ENCODE results near the gene ELMO1.

Gene ELMO1

GRCh38 chr7:37385787-37386186 lies 62.9 kb downstream of the ELMO1 start:
- Histone ChIP-seq H3K4me1 (ENCODE audit: control extremely low read depth in 1 of 4, control insufficient read depth in 4 of 4, insufficient read depth in 4 of 4, low read length in 3 of 4) (peaks cover 10 to 50% (median 39%) of the 10 kb centered on the region in 4 experiments), H3K4me3 (ENCODE audit: control insufficient read depth in 1 of 7, extremely low read depth in 1 of 7, insufficient read depth in 4 of 7, low read depth in 2 of 7, low read length in 6 of 7) (no peak overlapping the region), H3K27me3 (replicated peaks in 2 of 5; ENCODE audit: control insufficient read depth in 4 of 5, insufficient read depth in 5 of 5, low read length in 4 of 5) (no peaks in the 10 kb centered on the region), H3K9me3 (ENCODE audit: control extremely low read depth in 1 of 5, control insufficient read depth in 4 of 5, insufficient read depth in 2 of 5, low read depth in 1 of 5, low read length in 4 of 5) (peaks cover 0 to 1% (median 0%) of the 10 kb centered on the region in 5 experiments), H3K36me3 (ENCODE audit: control insufficient read depth in 4 of 4, insufficient read depth in 4 of 4, low read length in 3 of 4) (peaks cover 0 to 3% (median 0%) of the 10 kb centered on the region in 4 experiments), H3K27ac (ENCODE audit: insufficient read depth in 1 of 2, low read depth in 1 of 2, low read length in 2 of 2, poor library complexity in 1 of 2, severe bottlenecking in 2 of 2) (no peak overlapping the region)
- POLR2A ChIA-PET = no interaction called here
- CTCF ChIA-PET = interaction anchor here (0.8 to 1.8 kb wide), 8 partner anchors 8 to 64 kb away, joined by 3 to 6 read pairs (median 4); no protein-coding TSS in a partner anchor
- 15% methylated on average over 6 of the region's 6 CpGs for WGBS (ENCODE audit: insufficient coverage)
- peak in 2 of 3 donors; percentile 87 for DNase-seq

GRCh38 chr7:37382546-37383088 lies 66.0 kb downstream of the ELMO1 start:
- ChIA-PET CTCF (no interaction called here), POLR2A (no interaction called here)
- 40% methylated on average over 1 of the region's 1 CpG for WGBS (ENCODE audit: insufficient coverage)
- H3K9me3 ChIP-seq (ENCODE audit: control extremely low read depth in 1 of 5, control insufficient read depth in 4 of 5, insufficient read depth in 2 of 5, low read depth in 1 of 5, low read length in 4 of 5) = peaks cover 0 to 3% (median 2%) of the 10 kb centered on the region in 5 experiments
- no peak for DNase-seq
- no peaks in the 10 kb centered on the region for H3K27me3 ChIP-seq (replicated peaks in 2 of 5; ENCODE audit: control insufficient read depth in 4 of 5, insufficient read depth in 5 of 5, low read length in 4 of 5)
- H3K4me3 ChIP-seq (ENCODE audit: control insufficient read depth in 1 of 7, extremely low read depth in 1 of 7, insufficient read depth in 4 of 7, low read depth in 2 of 7, low read length in 6 of 7) = no peak overlapping the region
- no peak overlapping the region for H3K27ac ChIP-seq (ENCODE audit: insufficient read depth in 1 of 2, low read depth in 1 of 2, low read length in 2 of 2, poor library complexity in 1 of 2, severe bottlenecking in 2 of 2)
- peaks cover 6 to 36% (median 19%) of the 10 kb centered on the region in 4 experiments for H3K4me1 ChIP-seq (ENCODE audit: control extremely low read depth in 1 of 4, control insufficient read depth in 4 of 4, insufficient read depth in 4 of 4, low read length in 3 of 4)
- H3K36me3 ChIP-seq (ENCODE audit: control insufficient read depth in 4 of 4, insufficient read depth in 4 of 4, low read length in 3 of 4) = peaks cover 0 to 3% (median 0%) of the 10 kb centered on the region in 4 experiments

GRCh38 chr7:37380831-37381230 lies 67.8 kb downstream of the ELMO1 start:
- peaks cover 0 to 15% (median 3%) of the 10 kb centered on the region in 4 experiments for H3K36me3 ChIP-seq (ENCODE audit: control insufficient read depth in 4 of 4, insufficient read depth in 4 of 4, low read length in 3 of 4)
- CTCF ChIA-PET = interaction anchor here (0.5 to 1.3 kb wide), 4 partner anchors 18 to 67 kb away, joined by 3 read pairs; no protein-coding TSS in a partner anchor
- no peaks in the 10 kb centered on the region for H3K27me3 ChIP-seq (replicated peaks in 2 of 5; ENCODE audit: control insufficient read depth in 4 of 5, insufficient read depth in 5 of 5, low read length in 4 of 5)
- no peak overlapping the region for H3K4me3 ChIP-seq (ENCODE audit: control insufficient read depth in 1 of 7, extremely low read depth in 1 of 7, insufficient read depth in 4 of 7, low read depth in 2 of 7, low read length in 6 of 7)
- POLR2A ChIA-PET = no interaction called here
- no peak overlapping the region for H3K27ac ChIP-seq (ENCODE audit: insufficient read depth in 1 of 2, low read depth in 1 of 2, low read length in 2 of 2, poor library complexity in 1 of 2, severe bottlenecking in 2 of 2)
- 92% methylated on average over 3 of the region's 4 CpGs for WGBS (ENCODE audit: insufficient coverage)
- H3K9me3 ChIP-seq (ENCODE audit: control extremely low read depth in 1 of 5, control insufficient read depth in 4 of 5, insufficient read depth in 2 of 5, low read depth in 1 of 5, low read length in 4 of 5) = peaks cover 3 to 20% (median 12%) of the 10 kb centered on the region in 5 experiments
- H3K4me1 ChIP-seq (ENCODE audit: control extremely low read depth in 1 of 4, control insufficient read depth in 4 of 4, insufficient read depth in 4 of 4, low read length in 3 of 4) = peaks cover 0 to 23% (median 11%) of the 10 kb centered on the region in 4 experiments
- no peak for DNase-seq

- Histone ChIP-seq H3K36me3 (ENCODE audit: control insufficient read depth in 4 of 4, insufficient read depth in 4 of 4, low read length in 3 of 4) (peaks cover 0 to 21% (median 3%) of the 10 kb centered on the region in 4 experiments), H3K27ac (ENCODE audit: insufficient read depth in 1 of 2, low read depth in 1 of 2, low read length in 2 of 2, poor library complexity in 1 of 2, severe bottlenecking in 2 of 2) (no peak overlapping the region), H3K27me3 (replicated peaks in 2 of 5; ENCODE audit: control insufficient read depth in 4 of 5, insufficient read depth in 5 of 5, low read length in 4 of 5) (no peaks in the 10 kb centered on the region), H3K4me3 (ENCODE audit: control insufficient read depth in 1 of 7, extremely low read depth in 1 of 7, insufficient read depth in 4 of 7, low read depth in 2 of 7, low read length in 6 of 7) (no peak overlapping the region), H3K4me1 (ENCODE audit: control extremely low read depth in 1 of 4, control insufficient read depth in 4 of 4, insufficient read depth in 4 of 4, low read length in 3 of 4) (peaks cover 0 to 15% (median 2%) of the 10 kb centered on the region in 4 experiments), H3K9me3 (ENCODE audit: control extremely low read depth in 1 of 5, control insufficient read depth in 4 of 5, insufficient read depth in 2 of 5, low read depth in 1 of 5, low read length in 4 of 5) (peaks cover 3 to 20% (median 12%) of the 10 kb centered on the region in 5 experiments)
- 73% methylated on average over 3 of the region's 4 CpGs for WGBS (ENCODE audit: insufficient coverage)
- ChIA-PET POLR2A (interaction anchor here (1.2 kb wide), 1 partner anchor 22 kb away, joined by 3 read pairs; no protein-coding TSS in a partner anchor), CTCF (interaction anchor here (1.6 to 2.0 kb wide), 2 partner anchors 14 to 20 kb away, joined by 5 to 6 read pairs; no protein-coding TSS in a partner anchor)
- DNase-seq = peak in 1 of 3 donors; percentile 19
Observed at GRCh38 chr7:37379546-37380277, 69.0 kb downstream of the ELMO1 start.

- Histone ChIP-seq H3K4me3 (ENCODE audit: control insufficient read depth in 1 of 7, extremely low read depth in 1 of 7, insufficient read depth in 4 of 7, low read depth in 2 of 7, low read length in 6 of 7) (no peak overlapping the region), H3K27me3 (replicated peaks in 2 of 5; ENCODE audit: control insufficient read depth in 4 of 5, insufficient read depth in 5 of 5, low read length in 4 of 5) (no peaks in the 10 kb centered on the region), H3K36me3 (ENCODE audit: control insufficient read depth in 4 of 4, insufficient read depth in 4 of 4, low read length in 3 of 4) (peaks cover 0 to 25% (median 8%) of the 10 kb centered on the region in 4 experiments), H3K4me1 (ENCODE audit: control extremely low read depth in 1 of 4, control insufficient read depth in 4 of 4, insufficient read depth in 4 of 4, low read length in 3 of 4) (peaks cover 0 to 11% (median 2%) of the 10 kb centered on the region in 4 experiments), H3K27ac (ENCODE audit: insufficient read depth in 1 of 2, low read depth in 1 of 2, low read length in 2 of 2, poor library complexity in 1 of 2, severe bottlenecking in 2 of 2) (no peak overlapping the region), H3K9me3 (ENCODE audit: control extremely low read depth in 1 of 5, control insufficient read depth in 4 of 5, insufficient read depth in 2 of 5, low read depth in 1 of 5, low read length in 4 of 5) (peaks cover 3 to 20% (median 12%) of the 10 kb centered on the region in 5 experiments)
- DNase-seq = no peak
- ChIA-PET POLR2A (no interaction called here), CTCF (interaction anchor here (1.4 to 1.9 kb wide), 2 partner anchors 8 to 17 kb away, joined by 3 to 6 read pairs; no protein-coding TSS in a partner anchor)
- WGBS (ENCODE audit: insufficient coverage) = 100% methylated on average over 5 of the region's 5 CpGs
Observed at GRCh38 chr7:37377231-37377630, 71.4 kb downstream of the ELMO1 start.

- WGBS (ENCODE audit: insufficient coverage) = 99% methylated on average over 7 of the region's 8 CpGs
- Histone ChIP-seq H3K27ac (ENCODE audit: insufficient read depth in 1 of 2, low read depth in 1 of 2, low read length in 2 of 2, poor library complexity in 1 of 2, severe bottlenecking in 2 of 2) (no peak overlapping the region), H3K4me3 (ENCODE audit: control insufficient read depth in 1 of 7, extremely low read depth in 1 of 7, insufficient read depth in 4 of 7, low read depth in 2 of 7, low read length in 6 of 7) (no peak overlapping the region), H3K36me3 (ENCODE audit: control insufficient read depth in 4 of 4, insufficient read depth in 4 of 4, low read length in 3 of 4) (peaks cover 0 to 25% (median 8%) of the 10 kb centered on the region in 4 experiments), H3K4me1 (ENCODE audit: control extremely low read depth in 1 of 4, control insufficient read depth in 4 of 4, insufficient read depth in 4 of 4, low read length in 3 of 4) (peaks cover 0 to 11% (median 2%) of the 10 kb centered on the region in 4 experiments), H3K27me3 (replicated peaks in 2 of 5; ENCODE audit: control insufficient read depth in 4 of 5, insufficient read depth in 5 of 5, low read length in 4 of 5) (no peaks in the 10 kb centered on the region), H3K9me3 (ENCODE audit: control extremely low read depth in 1 of 5, control insufficient read depth in 4 of 5, insufficient read depth in 2 of 5, low read depth in 1 of 5, low read length in 4 of 5) (peaks cover 3 to 20% (median 12%) of the 10 kb centered on the region in 5 experiments)
- DNase-seq = peak in 1 of 3 donors; percentile 34
- ChIA-PET POLR2A (no interaction called here), CTCF (interaction anchor here (1.4 to 1.9 kb wide), 2 partner anchors 9 to 18 kb away, joined by 3 to 6 read pairs; no protein-coding TSS in a partner anchor)
Observed at GRCh38 chr7:37376386-37376785, 72.3 kb downstream of the ELMO1 start.
